Endothelial cell of umbilical vein (primary cell): ENCODE results near the gene MT1B. TPM values are rescaled to one million over a fixed set of nuclear protein-coding genes. Genes with fewer than 3 reads are reported as not detected.

Experiments used
- BruUV-seq: library from RNA; stranded (reverse); fragments of 400-500 nt; replicated peaks from 2 replicates; lab custom pipeline; 2021; lab: Mats Ljungman, UMichigan
- CTCF ChIA-PET: fragments of 300-600, 350-600 bp; sonication (Branson Sonifier 250); formaldehyde crosslinking; loops from one replicate; lab custom pipeline; 2021; ENCODE audit warnings: antibody characterized with exemption, inconsistent platforms; lab: Charles Lee
- POLR2A ChIA-PET: fragments of 300-600, 350-600 bp; sonication (Branson Sonifier 250); formaldehyde crosslinking; loops from one replicate; lab custom pipeline; 2021; ENCODE audit warnings: antibody characterized with exemption, inconsistent platforms; lab: Charles Lee
- DNase-seq: peaks from one replicate; pipeline ENCODE4 v3.0.0-alpha.2; 2011; ENCODE audit warnings: low read depth, low spot score
- FAIRE-seq: peaks from 2 replicates; lab custom pipeline; 2011; peaks lifted over from hg19 to GRCh38; lab: Jason Lieb, UNC
- H2AFZ ChIP-seq: 2 replicates; pipeline ENCODE4 v1.6.0; 2012; ENCODE audit warnings: low read depth, low read length, control low read depth, inconsistent platforms
- H3K27ac ChIP-seq: 2 replicates; pipeline ENCODE4 v1.5.1; 2011; ENCODE audit warnings: low read depth, mild to moderate bottlenecking, control low read depth, low read length, moderate library complexity; ENCODE audit not compliant: insufficient read depth
- H3K27me3 ChIP-seq, 2 experiments: 2 replicates each; pipeline versions ENCODE4 v1.6.0 to v1.6.1; 2011; ENCODE audit warnings: low read length in 2 of 2, mixed read lengths in 1 of 2; ENCODE audit not compliant: control insufficient read depth in 2 of 2, insufficient read depth in 2 of 2
- H3K36me3 ChIP-seq, 2 experiments: 2 replicates in 1 of 2; 3 replicates in 1 of 2; pipeline ENCODE4 v1.5.1; 2011; ENCODE audit warnings: low read length in 2 of 2, mild to moderate bottlenecking in 1 of 2, moderate library complexity in 1 of 2; ENCODE audit not compliant: control insufficient read depth in 2 of 2, insufficient read depth in 2 of 2; ENCODE audit errors: extremely low read depth in 1 of 2
- H3K4me1 ChIP-seq: 3 replicates; pipeline ENCODE4 v1.5.1; 2011; ENCODE audit warnings: mild to moderate bottlenecking, low read length; ENCODE audit not compliant: control insufficient read depth, insufficient read depth; ENCODE audit errors: extremely low read depth
- H3K4me2 ChIP-seq: 2 replicates; pipeline ENCODE4 v1.6.1; 2011; ENCODE audit warnings: low read length, control low read depth, mixed read lengths; ENCODE audit not compliant: insufficient read depth
- H3K4me3 ChIP-seq, 3 experiments: fragments of 200-600 bp in 1 of 3; sonication (generic), shearing (Covaris generic) in 1 of 3; replicated peaks in 1 of 3; 2 replicates each; pipeline ENCODE4 v1.5.1; 2011 to 2016; ENCODE audit warnings: control low read depth in 3 of 3, low read length in 3 of 3, mild to moderate bottlenecking in 2 of 3, inconsistent platforms in 1 of 3, low read depth in 1 of 3, moderate library complexity in 1 of 3; ENCODE audit not compliant: insufficient read depth in 1 of 3
- H3K79me2 ChIP-seq: 2 replicates; pipeline ENCODE4 v1.6.0; 2012; ENCODE audit warnings: low read length, inconsistent platforms; ENCODE audit not compliant: control insufficient read depth, insufficient read depth
- H3K9ac ChIP-seq: replicated peaks from 2 replicates; pipeline ENCODE3; 2011; ENCODE audit warnings: low read length, control low read depth; ENCODE audit not compliant: insufficient read depth; ENCODE audit errors: extremely low read depth
- H3K9me1 ChIP-seq: replicated peaks from 3 replicates; pipeline ENCODE4 v1.6.0; 2011; ENCODE audit warnings: mild to moderate bottlenecking, low read length; ENCODE audit not compliant: control insufficient read depth, insufficient read depth; ENCODE audit errors: extremely low read depth
- H3K9me3 ChIP-seq: replicated peaks from 2 replicates; pipeline ENCODE4 v1.5.1; 2012; ENCODE audit warnings: low read length, inconsistent platforms; ENCODE audit not compliant: control insufficient read depth, insufficient read depth
- H4K20me1 ChIP-seq: replicated peaks from 2 replicates; pipeline ENCODE3; 2011; ENCODE audit warnings: mild to moderate bottlenecking, low read length; ENCODE audit not compliant: control insufficient read depth, insufficient read depth; ENCODE audit errors: extremely low read depth
- CTCF ChIP-seq, 2 donors: IDR thresholded peaks; 1 replicate in 1 of 2; 2 replicates in 1 of 2; pipeline ENCODE4 v1.5.1; 2011; ENCODE audit warnings: low read length in 2 of 2, mild to moderate bottlenecking in 2 of 2, moderate library complexity in 2 of 2, control low read depth in 1 of 2, inconsistent platforms in 1 of 2, low read depth in 1 of 2; ENCODE audit not compliant: insufficient read depth in 1 of 2; ENCODE audit errors: extremely low read depth in 1 of 2
- EZH2 ChIP-seq: IDR thresholded peaks from 2 replicates; pipeline ENCODE4 v1.6.1; 2012; ENCODE audit warnings: borderline replicate concordance, low read depth, mild to moderate bottlenecking, moderate library complexity, low read length, inconsistent platforms; ENCODE audit not compliant: severe bottlenecking
- FOS ChIP-seq: IDR thresholded peaks from 2 replicates; pipeline ENCODE4 v1.6.1; 2011; ENCODE audit warnings: mild to moderate bottlenecking, low read length, moderate library complexity, borderline replicate concordance; ENCODE audit not compliant: insufficient read depth
- GATA2 ChIP-seq: IDR thresholded peaks from 2 replicates; pipeline ENCODE4 v1.7.0; 2011; ENCODE audit warnings: low read depth, mild to moderate bottlenecking, moderate library complexity, mixed read lengths, low read length; ENCODE audit not compliant: insufficient read length, insufficient read depth
- JUN ChIP-seq: IDR thresholded peaks from 2 replicates; pipeline ENCODE4 v1.6.1; 2011; ENCODE audit warnings: borderline replicate concordance, low read depth; ENCODE audit not compliant: insufficient read length, insufficient read depth
- MAX ChIP-seq: IDR thresholded peaks from 2 replicates; pipeline ENCODE4 v1.6.1; 2011; ENCODE audit not compliant: insufficient read depth, insufficient read length
- MYC ChIP-seq: IDR thresholded peaks from one replicate; pipeline ENCODE4 v1.6.1; 2011; ENCODE audit warnings: mild to moderate bottlenecking, low read depth, low read length
- POLR2A ChIP-seq: IDR thresholded peaks from 2 replicates; pipeline ENCODE4 v1.6.1; 2012; ENCODE audit warnings: low read depth, mild to moderate bottlenecking, control low read depth, low read length
- POLR2AphosphoS5 ChIP-seq: IDR thresholded peaks from 2 replicates; pipeline ENCODE4 v1.6.1; 2012; ENCODE audit warnings: low read depth, mild to moderate bottlenecking, control low read depth, low read length, moderate library complexity; ENCODE audit not compliant: insufficient read depth
- dilution Hi-C: fragments of 300-500 bp; cut with MboI; formaldehyde crosslinking; loops from one replicate; pipeline ENCODE4 v1.15.0; 2019; ENCODE audit warnings: low sequenced_read_pairs; ENCODE audit not compliant: extremely low pct_ligation_motif_present
- intact Hi-C: fragments of 100-400 bp; cut with micrococcal nuclease; formaldehyde crosslinking; loops from one replicate; pipeline ENCODE4 v1.10.0; 2022
- polyA plus RNA-seq, 4 experiments: library from polyadenylated mRNA; depleted of rRNA in 3 of 4; stranded (reverse) in 3 of 4; unstranded in 1 of 4; fragments of >200 nt; gene quantifications; 2 replicates each; pipeline versions ENCODE4 v1.2.1 to v1.2.3, GENCODE V29; 2011 to 2012; ENCODE audit warnings: missing spikeins in 1 of 4
- total RNA-seq: library from RNA; stranded (reverse); gene quantifications from 2 replicates; pipeline ENCODE4 v1.2.3, GENCODE V29; 2021

Gene MT1B
- total and polyA plus RNA-seq, 2 donors (not counting 3 experiments of a cell fraction or from before 2014, with no cell fraction given), result not detected

GRCh38 chr16:56669840-56670619 is 18.3 kb downstream of the MT1B start:
- TF ChIP-seq FOS (no peak), EZH2 (peak; percentile 50)
- Histone ChIP-seq H3K27me3 (peaks cover 69 to 83% of the 10 kb centered on the region in 2 experiments), H3K9ac (no peak overlapping the region), H3K4me2 (no peak overlapping the region), H3K27ac (no peak overlapping the region), H3K4me3 (no peak overlapping the region), H3K9me3 (no peaks in the 10 kb centered on the region), H3K36me3 (no peaks in the 10 kb centered on the region), H3K79me2 (no peaks in the 10 kb centered on the region), H3K4me1 (no peaks in the 10 kb centered on the region), H4K20me1 (no peaks in the 10 kb centered on the region), H2AFZ (no peak overlapping the region), H3K9me1 (no peaks in the 10 kb centered on the region)
- DNase-seq (no peak), FAIRE-seq (no peak)
- dilution Hi-C loops (no loop called here), intact Hi-C loops (no loop called here)
- no TSS peak for BruUV-seq
- ChIA-PET POLR2A (no interaction called here), CTCF (interaction anchor here (1.3 kb wide), 1 partner anchor 32 kb away, joined by 5 read pairs; no protein-coding TSS in a partner anchor)

DNA sequence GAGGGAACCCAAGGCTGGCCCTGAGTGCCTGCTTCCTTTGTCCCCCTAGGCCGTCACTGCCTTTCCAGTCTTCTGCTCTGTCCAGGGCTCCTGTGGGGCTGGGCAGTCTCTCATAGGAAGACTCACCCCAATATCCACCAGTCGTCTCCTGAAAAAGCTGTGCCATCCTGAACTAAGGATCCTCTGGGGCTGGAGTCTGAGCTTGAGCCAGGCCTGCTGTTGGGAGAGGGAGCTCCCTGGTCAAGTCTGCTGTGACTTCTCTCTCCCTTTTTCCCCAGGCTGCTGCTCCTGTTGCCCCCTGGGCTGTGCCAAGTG is 18.9 kb downstream of the MT1B start:
- TF ChIP-seq MAX (no peak), JUN (no peak), POLR2AphosphoS5 (no peak), MYC (no peak), POLR2A (no peak), EZH2 (no peak), GATA2 (no peak), FOS (no peak), CTCF (IDR thresholded peaks at IDR 0.05; ENCODE audit: extremely low read depth in 1 of 2, insufficient read depth in 1 of 2, low read depth in 1 of 2, low read length in 2 of 2) (no peak)
- Histone ChIP-seq H3K9me1 (no peaks in the 10 kb centered on the region), H3K4me2 (no peak overlapping the region), H3K4me3 (no peak overlapping the region), H3K27me3 (peaks cover 70 to 85% of the 10 kb centered on the region in 2 experiments), H4K20me1 (no peaks in the 10 kb centered on the region), H3K79me2 (no peaks in the 10 kb centered on the region), H2AFZ (no peak overlapping the region), H3K9me3 (no peaks in the 10 kb centered on the region), H3K4me1 (no peaks in the 10 kb centered on the region), H3K27ac (no peak overlapping the region), H3K9ac (no peak overlapping the region), H3K36me3 (no peaks in the 10 kb centered on the region)
- DNase-seq (no peak), FAIRE-seq (no peak)
- dilution Hi-C loops (no loop called here), intact Hi-C loops (no loop called here)
- no TSS peak for BruUV-seq
- POLR2A ChIA-PET, result no interaction called here
- CTCF ChIA-PET, result interaction anchor here (1.3 kb wide), 1 partner anchor 31 kb away, joined by 5 read pairs; no protein-coding TSS in a partner anchor
